ENCODE measurements around the gene USP15.

USP15 gene

GRCh38 chr12:62258231-62258630 lies 2.0 kb upstream of the USP15 start:
- no peak for DNase-seq (ENCODE audit: low read depth in 3 of 3)

DNA sequence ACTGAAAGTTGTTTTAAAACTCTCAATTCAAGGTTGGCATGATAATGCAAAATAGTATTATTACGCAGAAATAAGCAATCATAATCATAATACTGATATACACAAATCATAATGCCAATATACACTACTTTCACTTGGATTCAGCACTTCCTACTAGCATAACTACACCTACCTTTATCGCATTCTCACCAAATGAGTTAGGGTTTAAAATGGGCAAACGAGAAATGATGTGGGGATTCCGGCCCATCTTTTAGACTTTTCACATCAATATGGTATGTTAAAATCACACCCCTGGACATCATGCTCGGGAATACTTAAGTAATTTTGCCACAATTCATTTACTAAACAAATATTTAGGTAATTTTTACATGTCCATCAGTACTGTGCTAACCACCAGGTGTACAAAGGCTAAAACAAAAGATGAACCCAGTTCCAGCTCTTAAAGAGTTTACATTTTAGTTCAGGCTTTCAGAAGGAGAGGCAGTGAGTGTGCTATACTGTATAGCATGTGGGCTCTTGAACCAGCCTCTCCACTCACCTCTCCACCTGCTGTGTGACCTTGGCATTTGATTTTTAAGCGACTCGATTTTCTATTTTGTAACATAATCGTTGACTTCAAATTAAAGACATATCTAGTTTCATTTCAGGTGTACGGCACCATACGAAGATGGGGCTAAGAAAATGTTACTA lies 1.1 kb upstream of the USP15 start:
- DNase-seq (ENCODE audit: low read depth in 3 of 3) = no peak

GRCh38 chr12:62259631-62259992 lies 592 bp upstream of the USP15 start:
- no peak for DNase-seq (ENCODE audit: low read depth in 3 of 3)

DNA sequence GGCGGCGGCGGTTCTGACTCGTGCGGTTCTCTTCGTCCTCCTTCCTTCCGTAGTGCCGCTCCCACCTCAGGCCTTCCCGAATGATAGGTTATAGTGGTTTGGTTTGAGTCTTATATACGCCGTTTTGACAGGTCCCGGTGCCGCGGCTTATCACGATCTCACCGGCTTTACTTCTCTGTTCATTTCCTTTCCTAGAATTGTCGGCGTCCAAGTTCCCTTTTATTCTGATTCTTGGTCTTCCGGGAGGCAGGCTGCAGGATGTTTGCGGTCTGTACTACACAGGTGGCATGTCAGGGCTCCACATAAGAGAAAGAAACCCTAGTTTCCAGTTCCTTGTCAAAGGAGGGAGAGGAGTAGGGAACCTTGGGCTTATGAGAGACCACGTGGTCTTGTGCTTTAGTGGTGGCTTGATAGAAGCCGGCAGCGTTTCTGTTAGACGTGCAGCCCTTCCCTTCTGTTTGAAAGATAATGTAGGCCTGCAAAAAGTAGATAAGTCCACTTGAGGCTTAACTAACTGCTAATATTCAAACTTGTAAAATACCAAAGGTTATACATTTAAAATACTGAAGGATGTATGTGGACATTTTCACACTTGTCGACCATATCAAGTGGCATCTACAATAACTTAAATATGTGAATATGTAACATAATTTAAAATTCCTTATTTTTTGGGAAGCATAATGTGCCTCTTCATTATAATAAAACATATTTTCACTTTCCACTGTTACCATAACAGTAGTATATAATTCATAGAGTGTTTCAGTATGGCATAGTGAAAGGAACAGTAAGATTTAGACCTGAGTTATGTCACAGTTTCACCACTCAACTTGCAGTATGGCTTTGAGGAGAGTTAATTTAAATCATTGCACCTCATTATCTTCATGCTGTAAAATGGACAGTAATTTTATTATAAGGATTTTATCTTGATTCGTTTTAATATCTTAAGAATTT lies 804 bp downstream of the USP15 start:
- DNase-seq (ENCODE audit: low read depth in 3 of 3) = peak in 2 of 3 donors; percentile 19 to 30

DNA sequence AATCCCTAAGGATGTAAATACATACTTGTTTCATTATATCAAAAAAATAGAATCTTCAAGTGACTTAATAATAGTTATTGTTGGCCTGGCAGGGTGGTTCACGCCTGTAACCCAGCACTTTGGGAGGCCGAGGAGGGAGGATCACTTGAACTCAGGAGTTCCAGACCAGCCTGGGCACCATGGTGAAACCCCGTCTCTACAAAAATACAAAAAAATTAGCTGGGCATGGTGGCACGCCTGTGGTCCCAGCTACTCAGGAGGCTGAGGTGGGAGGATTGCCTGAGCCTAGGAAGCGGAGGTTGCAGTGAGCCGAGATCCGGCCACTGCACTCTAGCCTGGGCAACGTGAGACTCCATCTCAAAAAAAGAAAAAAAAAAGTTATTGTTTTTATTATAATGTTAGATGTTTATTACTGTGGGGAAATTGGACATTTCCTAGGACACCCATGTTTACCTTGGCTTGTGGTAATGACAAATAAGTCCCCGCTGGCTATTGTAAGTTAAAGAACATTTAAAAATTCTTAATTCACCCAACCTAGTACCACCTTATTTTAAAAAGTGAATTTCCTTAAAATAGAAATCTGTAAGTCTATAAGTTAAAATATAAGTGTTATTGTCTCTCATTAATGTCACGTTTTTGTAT lies 1.8 kb downstream of the USP15 start:
- no peak for DNase-seq (ENCODE audit: low read depth in 3 of 3)

DNA sequence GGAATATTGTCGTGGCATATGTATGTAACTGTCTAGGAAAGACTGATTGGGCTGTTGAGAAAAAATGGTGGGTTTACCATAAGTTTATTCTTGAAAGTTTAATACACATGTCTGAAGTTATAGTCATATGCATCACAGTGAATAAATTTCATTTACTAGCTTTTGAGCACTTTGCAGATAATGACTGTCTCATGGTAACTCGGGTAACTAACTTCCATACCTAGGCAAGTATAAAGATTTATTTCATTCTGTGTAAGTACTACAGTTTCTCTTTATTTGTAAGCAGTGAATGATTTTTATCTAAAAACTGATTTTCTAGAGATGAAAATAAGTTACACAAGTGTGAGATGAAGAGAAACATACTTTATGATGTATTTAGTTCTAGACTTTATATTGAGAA lies 3.0 kb downstream of the USP15 start:
- no peak for DNase-seq (ENCODE audit: low read depth in 3 of 3)

- DNase-seq (ENCODE audit: low read depth in 3 of 3) = no peak
These were observed 3.8 kb downstream of the USP15 start for GRCh38 chr12:62263966-62264365.

DNA sequence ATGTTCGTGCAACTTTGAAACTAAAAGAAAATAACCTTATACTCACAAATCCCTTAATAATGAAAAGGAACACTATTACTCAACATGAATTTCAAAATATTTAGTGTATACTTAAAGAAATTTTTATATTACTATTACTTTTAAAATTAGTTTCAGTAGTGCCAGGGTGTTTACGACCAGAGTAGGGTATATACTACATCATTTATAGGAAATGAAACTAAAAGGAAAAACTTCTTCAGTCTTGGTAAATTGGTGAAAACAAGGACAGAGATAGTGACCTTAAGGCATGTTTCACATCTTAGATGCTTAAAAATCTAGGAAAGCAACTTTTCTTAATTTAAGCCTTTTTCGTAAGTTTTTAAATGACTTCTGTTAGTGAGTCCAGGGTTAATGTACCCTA lies 4.5 kb downstream of the USP15 start:
- no peak for DNase-seq (ENCODE audit: low read depth in 3 of 3)

DNA sequence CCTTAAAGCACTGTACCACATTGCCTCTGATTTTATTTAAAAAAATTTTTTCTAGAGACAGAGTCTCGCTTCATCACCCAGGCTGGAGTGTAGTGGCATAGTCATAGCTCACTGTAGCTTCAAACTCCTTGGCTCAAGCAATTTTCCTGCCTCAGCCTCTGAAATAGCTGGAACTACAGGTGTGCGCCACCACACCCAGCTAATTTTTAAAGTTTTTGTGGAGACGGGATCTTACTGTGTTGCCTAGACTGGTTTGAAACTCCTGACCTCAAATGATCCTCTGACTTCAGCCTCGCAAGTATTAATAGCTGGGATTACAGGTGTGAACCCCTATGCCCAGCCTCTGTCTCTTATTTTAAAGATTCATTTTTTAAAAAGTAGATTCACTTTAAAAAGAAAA lies 5.3 kb downstream of the USP15 start:
- no peak for DNase-seq (ENCODE audit: low read depth in 3 of 3)

GRCh38 chr12:62267026-62267425 lies 6.8 kb downstream of the USP15 start:
- no peak for DNase-seq (ENCODE audit: low read depth in 3 of 3)

DNA sequence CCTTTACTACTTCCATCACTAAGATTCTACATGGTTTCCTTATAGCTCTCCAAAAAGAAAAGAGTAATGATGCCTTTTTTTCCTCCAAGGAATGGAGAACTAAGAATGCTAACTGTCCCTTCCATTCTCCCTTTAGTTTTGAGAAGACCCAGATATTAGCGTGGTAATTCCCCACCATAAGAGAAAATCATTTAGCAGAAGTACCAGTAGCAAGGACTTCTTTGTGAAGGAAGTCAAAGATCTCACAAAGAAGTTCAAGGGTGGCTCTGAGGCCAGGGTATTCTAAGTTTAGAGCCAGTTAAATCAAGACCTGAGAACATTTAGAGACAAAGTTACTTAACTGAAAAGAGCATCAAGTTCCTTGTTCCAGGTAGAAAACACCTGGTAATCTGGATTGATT lies 7.3 kb downstream of the USP15 start:
- DNase-seq (ENCODE audit: low read depth in 3 of 3) = no peak

DNA sequence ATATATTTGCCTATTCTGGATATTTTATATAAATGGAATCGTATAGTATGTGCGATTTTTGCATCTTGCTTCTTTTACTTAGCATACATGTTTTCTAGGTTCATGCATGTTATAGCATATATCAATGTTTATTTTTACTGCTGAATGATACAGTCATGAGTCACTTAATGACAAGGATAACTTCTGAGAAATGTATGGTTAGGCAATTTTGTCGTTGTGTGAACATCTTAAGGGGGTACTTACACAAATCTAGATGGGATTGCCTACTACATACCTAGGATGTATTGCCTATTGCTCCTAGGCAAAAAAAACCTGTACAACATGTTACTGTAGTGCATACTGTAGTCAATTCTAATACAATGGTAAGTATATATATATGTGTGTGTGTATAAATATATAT lies 8.8 kb downstream of the USP15 start:
- DNase-seq (ENCODE audit: low read depth in 3 of 3) = no peak

DNA sequence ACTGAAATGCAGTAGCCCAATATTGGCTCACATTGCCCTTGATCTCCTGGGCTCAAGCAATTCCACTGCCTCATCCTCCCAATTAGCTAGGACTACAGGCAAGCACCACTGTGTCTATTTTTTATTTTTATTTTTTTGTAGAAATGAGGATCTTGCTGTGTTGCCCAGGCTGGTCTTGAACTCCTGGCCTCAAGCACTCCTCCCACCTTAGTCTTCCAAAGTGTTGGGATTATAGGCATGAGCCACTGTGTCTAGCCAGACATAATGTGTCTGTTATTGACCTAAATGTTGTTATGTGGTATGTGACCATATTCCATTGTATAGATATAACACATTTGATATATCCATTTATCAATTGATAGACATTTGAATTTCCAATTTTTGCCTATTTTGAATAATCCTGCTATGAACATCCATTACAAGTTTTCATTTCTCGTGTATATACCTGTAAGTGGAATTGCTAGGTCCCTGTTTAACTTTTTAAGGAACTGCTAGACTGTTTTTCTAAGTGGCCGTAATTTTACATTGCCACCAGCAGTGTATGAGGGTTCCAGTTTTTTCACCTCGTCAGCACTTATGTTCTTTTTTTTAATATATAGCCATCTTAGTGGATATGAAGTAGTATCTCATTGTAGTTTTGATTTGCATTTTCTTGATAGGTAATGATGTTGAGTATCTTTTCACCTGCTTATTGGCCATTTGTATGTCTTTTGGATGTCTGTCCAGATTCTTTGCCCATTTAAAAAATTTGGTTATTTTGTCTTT lies 9.4 kb downstream of the USP15 start:
- no peak for DNase-seq (ENCODE audit: low read depth in 3 of 3)

DNA sequence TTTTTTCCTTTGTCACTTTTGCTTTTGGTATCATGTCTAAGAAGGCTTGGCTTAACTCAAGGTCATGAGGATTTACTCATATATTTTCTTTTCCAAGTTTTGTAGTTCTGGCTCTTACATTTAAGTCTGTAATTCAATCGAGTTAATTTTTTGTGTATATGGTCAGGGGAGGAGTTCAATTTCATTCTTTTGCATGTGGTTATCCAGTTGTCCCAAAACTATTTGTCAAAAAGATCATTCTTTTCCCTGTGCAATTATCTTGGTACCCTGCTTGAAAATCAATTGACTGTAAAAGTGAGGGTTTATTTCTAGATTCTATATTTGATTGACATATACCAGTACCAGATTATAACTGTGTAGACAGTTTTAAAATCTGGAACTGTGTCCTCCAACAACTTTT lies 10.2 kb downstream of the USP15 start:
- no peak for DNase-seq (ENCODE audit: low read depth in 3 of 3)

DNA sequence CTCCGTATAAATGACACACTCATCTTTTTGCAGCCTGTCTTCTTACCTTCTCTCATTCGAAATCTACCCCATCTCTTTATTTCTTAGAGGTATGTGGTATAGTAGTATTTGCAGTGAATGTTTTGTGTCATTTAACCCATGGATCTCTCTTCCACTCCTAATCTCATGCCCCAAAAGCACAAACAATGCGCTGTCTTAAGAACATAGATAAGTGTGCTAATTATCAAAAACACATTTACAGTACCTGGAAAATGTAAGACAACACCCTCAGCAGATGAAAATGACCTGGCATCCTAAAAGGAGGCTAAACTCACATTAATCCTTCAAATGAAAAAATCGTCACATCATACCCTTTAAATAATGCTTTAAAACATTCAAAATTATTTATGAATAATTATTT lies 10.7 kb downstream of the USP15 start:
- no peak for DNase-seq (ENCODE audit: low read depth in 3 of 3)

- DNase-seq (ENCODE audit: low read depth in 3 of 3) = no peak
These were observed 12.8 kb downstream of the USP15 start for GRCh38 chr12:62272936-62273552.

DNA sequence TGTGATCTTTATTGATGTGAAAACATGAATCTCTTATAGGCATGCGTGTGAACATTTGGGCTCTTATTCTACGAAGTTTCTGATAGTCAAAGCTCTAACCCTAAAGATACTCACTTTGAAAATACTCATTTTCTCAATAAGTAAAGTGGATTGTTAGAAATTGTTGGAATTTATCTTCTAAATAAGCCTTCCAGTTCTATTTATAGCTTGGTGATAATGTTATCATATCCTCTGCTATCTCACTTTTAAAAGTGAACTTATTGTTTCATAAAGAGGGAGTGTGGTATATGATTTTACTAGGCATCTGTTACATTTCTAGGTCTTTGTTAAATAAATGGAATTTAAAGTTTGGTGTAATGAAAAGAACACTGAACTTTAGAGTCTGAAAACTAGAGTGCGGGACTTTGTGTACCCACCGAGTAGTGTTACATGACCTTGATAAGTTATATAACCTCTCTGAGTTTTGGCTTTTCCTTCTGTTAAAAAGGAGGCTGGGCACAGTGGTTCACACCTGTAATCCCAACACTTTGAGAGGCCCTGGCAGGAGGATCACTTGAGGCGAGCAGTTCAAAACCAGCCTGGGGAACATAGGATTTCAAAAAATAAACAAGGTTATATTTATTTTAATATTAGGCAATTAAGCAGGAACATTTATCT lies 13.6 kb downstream of the USP15 start:
- no peak for DNase-seq (ENCODE audit: low read depth in 3 of 3)

DNA sequence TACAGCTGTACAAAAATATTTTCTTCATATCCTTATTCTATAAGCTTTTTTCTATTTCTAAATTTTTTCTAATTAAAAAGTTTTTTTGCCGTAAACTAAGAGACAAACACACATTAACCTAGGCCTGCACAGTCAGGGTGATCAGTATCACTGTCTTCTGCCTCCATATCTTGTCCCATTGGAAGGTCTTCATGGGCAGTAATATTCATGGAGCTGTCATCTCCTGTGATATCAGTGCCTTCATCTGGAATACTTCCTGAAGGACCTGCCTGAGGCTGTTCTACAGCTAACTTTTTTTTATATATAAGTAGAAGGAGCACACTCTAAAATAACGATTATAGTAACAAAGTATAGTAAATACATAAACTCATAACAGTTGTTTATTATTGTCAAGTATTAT lies 17.8 kb downstream of the USP15 start:
- DNase-seq (ENCODE audit: low read depth in 3 of 3) = no peak

DNA sequence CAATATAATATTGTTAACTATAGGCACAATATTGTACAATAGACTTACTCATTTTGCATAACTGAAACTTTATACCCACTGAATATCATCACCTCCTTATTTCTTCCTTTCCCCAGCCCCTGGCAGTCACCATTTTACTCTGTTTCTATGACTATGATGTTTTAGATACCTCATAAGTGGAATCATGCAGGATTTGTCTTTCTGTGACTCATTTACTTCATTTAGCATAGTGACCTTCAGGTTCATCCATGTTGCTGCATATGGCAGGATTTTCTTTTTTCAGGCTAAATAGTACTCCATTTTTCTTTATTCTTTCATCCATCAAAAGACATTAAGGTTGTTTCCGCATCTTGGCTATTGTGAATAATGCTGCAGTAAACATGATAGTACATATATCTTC lies 18.9 kb downstream of the USP15 start:
- no peak for DNase-seq (ENCODE audit: low read depth in 3 of 3)

DNA sequence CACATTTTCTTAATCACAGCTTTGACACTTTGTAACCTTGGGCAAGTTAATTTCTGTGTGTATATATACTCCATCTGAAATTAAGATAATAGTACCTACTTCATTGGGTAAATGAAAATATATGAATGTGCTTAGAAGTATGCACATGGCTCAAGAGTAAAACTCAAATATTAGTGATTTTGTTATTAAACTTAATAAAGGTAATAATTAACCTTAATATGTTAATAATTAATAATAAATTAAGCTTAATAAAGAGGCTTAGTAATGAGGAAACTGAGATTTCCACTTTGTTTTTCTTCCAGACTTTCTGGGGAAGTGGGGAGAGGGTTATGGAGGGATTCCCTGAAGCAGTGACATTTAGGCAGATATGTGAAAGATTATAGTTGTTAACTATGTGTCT lies 19.8 kb downstream of the USP15 start:
- DNase-seq (ENCODE audit: low read depth in 3 of 3) = no peak
